ENCODE results near the gene GSDMA.
"Not testable (repeated sequence)": the region's sequence is repeated elsewhere in the genome, so short reads cannot be mapped to it uniquely, and the experiment has no call there.

GSDMA gene

DNA sequence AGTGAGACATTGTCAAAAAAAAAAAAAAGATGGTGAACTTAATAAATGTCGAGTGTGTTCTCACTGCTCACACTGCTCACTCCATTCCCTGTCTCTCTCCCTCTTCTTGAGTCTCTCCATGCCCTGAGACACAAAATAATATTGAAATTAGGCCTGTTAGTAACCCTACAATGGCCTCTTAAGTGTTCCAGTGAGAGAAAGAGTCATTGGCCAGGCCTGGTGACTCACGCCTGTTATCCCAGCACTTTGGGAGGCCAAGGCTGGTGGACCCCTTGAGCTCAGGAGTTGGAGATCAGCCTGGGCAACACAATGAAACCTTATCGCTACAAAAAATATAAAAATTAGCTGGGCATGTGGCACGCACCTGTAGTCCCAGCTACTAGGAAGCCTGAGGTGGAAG is 36.3 kb downstream of the GSDMA start:
- no peak for DNase-seq

DNA sequence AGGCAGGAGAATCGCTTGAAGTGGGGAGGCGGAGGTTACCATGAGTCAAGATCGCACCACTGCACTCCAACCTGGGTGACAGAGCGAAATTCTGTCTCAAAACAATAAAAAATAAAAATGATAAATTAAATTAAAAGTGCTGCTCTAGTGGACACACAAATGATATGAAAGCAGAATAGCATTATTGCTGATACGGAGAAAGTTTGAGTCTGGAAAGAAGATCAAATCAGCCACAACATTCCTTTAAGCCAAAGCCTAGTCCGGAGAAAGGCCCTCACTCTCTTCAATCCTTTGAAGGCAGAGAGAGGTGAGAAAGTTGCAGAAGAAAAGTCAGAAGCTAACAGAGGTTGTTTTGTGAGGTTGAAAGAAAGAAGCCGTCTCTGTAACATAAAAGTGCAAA is 37.4 kb downstream of the GSDMA start:
- no peak for DNase-seq

DNA sequence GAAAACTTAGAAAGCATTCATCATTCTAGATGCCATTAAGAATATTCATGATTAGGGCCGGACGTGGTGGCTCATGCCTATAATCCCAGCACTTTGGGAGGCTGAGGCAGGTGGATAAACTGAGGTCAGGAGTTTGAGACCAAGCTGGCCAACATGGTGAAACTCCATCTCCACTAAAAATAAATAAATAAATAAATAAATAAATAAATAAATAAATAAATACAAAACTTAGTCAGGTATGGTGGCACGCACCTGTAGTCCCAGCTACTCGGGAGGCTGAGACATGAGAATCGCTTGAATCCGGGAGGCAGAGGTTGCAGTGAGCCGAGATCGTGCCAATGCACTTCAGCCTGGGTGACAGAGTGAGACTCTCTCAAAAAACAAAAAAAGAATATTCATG is 38.5 kb downstream of the GSDMA start:
- DNase-seq: not testable (repeated sequence)

DNA sequence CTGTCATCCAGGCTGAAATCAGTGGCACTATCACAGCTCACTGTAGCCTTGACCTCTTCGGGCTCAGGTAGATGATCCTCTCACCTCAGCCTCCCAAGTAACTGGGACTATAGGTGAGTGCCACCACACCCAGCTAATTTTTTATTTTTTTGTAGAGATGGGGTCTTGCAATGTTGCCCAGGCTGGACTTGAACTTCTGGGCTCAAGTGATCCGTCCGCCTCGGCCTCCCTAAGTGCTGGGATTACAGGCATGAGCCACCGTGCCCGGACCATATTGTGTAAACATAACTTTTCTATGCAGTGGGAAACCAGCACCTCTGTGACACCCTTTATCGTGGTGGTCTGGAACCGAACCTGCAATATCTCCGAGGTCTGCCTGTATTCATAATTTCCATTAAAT is 41.3 kb downstream of the GSDMA start:
- DNase-seq: no peak

DNA sequence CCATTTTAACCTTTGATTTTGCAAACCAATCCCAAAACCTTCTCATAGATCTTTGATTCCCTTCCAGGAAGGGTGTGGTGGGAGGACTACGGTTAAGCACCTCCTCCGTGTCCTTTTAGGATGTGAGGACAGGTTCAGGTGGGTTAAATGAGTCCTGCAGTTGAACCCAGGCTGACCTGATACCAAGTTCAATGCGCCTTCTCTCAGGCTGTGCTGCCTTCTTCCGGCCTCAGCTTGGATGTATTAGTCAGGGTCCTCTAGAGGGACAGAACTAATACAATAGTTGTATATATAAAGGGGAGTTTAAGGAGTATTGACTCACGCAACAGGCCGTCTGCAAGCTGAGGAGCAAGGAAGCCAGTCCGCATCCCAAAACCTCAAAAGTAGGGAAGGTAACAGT is 41.9 kb downstream of the GSDMA start:
- no peak for DNase-seq

DNA sequence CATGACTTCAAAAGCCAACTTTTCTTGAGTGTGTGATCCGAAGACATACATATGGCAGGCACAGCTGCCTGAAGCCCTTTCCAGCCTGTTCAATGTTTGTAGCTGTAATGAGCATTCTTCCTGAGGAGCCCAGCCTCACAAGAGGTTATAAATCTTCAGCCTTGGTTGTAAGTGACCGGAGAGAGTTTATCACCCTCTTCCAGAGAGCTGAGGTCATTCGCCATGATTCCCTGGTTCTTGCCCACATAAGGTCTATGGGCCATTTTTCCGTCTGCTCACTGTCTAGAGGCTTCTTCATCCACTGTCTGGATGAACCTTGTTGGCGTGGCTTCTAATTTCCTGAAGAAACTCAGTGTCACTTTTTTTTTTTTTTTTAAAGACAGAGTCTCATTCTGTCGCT is 42.7 kb downstream of the GSDMA start:
- DNase-seq: no peak

DNA sequence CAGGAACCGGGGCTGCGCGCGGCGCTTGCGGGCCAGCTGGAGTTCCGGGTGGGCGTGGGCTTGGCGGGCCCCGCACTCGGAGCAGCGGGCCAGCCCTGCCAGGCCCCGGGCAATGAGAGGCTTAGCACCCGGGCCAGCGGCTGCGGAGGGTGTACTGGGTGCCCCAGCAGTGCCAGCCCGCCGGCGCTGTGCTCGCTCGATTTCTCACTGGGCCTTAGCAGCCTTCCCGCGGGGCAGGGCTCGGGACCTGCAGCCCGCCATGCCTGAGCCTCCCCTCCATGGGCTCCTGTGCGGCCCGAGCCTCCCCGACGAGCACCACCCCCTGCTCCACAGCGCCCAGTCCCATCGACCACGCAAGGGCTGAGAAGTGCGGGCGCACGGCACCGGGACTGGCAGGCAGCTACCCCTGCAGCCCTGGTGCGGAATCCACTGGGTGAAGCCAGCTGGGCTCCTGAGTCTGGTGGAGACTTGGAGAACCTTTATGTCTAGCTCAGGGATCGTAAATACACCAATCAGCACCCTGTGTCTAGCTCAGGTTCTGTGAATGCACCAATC is 48.2 kb downstream of the GSDMA start:
- DNase-seq: not testable (repeated sequence)

DNA sequence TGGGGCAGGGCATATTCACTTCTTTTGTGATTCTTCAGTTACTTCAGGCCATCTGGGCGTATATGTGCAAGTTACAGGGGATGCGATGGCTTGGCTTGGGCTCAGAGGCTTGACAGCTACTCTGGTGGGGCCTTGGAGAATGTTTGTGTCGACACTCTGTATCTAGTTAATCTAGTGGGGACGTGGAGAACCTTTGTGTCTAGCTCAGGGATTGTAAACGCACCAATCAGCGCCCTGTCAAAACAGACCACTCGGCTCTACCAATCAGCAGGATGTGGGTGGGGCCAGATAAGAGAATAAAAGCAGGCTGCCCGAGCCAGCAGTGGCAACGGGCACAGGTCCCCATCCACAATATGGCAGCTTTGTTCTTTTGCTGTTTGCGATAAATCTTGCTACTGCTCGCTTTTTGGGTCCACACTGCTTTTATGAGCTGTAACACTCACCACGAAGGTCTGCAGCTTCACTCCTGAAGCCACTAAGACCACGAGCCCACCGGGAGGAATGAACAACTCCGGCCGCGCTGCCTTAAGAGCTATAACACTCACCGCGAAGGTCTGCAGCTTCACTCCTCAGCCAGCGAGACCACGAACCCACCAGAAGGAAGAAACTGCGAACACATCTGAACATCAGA is 49.3 kb downstream of the GSDMA start:
- DNase-seq: not testable (repeated sequence)

DNA sequence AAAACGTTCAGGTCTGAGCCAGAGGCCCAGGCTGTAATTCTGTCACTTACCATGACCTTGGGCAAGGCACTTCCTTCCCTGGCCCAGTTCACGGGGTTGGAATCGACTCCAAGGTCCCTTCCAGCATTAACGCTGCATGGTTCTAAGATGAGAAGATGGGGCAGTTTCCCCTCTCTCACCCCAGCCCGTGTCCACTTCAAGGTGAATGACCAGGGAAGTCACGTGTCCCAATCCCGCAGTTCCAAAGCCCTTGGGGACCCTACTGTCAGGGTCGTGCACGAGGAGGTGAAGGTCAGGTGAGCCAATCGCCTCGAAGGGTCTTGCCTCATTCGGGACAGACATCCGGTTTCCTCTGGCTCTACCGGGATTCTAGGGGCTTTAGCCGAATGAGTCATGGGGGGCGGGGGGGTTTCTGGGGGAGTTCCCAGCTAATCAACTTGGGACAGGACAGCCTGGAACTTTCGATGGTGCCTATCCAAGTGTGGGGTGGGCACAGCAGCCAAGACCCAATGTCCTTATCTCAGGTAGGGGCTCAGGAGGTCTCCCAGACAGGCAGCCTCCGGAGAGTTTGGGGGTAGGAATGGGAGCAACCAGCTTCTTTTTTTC is 51.7 kb downstream of the GSDMA start:
- DNase-seq: no peak

DNA sequence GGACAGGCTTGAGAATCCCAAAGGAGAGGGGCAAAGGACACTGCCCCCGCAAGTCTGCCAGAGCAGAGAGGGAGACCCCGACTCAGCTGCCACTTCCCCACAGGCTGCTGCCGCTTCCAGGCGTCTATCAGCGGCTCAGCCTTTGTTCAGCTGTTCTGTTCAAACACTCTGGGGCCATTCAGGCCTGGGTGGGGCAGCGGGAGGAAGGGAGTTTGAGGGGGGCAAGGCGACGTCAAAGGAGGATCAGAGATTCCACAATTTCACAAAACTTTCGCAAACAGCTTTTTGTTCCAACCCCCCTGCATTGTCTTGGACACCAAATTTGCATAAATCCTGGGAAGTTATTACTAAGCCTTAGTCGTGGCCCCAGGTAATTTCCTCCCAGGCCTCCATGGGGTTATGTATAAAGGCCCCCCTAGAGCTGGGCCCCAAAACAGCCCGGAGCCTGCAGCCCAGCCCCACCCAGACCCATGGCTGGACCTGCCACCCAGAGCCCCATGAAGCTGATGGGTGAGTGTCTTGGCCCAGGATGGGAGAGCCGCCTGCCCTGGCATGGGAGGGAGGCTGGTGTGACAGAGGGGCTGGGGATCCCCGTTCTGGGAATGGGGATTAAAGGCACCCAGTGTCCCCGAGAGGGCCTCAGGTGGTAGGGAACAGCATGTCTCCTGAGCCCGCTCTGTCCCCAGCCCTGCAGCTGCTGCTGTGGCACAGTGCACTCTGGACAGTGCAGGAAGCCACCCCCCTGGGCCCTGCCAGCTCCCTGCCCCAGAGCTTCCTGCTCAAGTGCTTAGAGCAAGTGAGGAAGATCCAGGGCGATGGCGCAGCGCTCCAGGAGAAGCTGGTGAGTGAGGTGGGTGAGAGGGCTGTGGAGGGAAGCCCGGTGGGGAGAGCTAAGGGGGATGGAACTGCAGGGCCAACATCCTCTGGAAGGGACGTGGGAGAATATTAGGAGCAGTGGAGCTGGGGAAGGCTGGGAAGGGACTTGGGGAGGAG is 52.5 kb downstream of the GSDMA start, which contains the start of gene CSF3:
Gene CSF3, plus strand, starts transcription at position 436 of the 993 bp plus-strand sequence. Its CDS starts 35 bp downstream, at position 471.
- DNase-seq: no peak

DNA sequence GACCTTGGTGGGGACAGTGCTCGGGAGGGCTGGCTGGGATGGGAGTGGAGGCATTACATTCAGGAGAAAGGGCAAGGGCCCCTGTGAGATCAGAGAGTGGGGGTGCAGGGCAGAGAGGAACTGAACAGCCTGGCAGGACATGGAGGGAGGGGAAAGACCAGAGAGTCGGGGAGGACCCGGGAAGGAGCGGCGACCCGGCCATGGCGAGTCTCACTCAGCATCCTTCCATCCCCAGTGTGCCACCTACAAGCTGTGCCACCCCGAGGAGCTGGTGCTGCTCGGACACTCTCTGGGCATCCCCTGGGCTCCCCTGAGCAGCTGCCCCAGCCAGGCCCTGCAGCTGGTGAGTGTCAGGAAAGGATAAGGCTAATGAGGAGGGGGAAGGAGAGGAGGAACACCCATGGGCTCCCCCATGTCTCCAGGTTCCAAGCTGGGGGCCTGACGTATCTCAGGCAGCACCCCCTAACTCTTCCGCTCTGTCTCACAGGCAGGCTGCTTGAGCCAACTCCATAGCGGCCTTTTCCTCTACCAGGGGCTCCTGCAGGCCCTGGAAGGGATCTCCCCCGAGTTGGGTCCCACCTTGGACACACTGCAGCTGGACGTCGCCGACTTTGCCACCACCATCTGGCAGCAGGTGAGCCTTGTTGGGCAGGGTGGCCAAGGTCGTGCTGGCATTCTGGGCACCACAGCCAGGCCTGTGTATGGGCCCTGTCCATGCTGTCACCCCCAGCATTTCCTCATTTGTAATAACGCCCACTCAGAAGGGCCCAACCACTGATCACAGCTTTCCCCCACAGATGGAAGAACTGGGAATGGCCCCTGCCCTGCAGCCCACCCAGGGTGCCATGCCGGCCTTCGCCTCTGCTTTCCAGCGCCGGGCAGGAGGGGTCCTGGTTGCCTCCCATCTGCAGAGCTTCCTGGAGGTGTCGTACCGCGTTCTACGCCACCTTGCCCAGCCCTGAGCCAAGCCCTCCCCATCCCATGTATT is 53.5 kb downstream of the GSDMA start:
- DNase-seq: no peak

DNA sequence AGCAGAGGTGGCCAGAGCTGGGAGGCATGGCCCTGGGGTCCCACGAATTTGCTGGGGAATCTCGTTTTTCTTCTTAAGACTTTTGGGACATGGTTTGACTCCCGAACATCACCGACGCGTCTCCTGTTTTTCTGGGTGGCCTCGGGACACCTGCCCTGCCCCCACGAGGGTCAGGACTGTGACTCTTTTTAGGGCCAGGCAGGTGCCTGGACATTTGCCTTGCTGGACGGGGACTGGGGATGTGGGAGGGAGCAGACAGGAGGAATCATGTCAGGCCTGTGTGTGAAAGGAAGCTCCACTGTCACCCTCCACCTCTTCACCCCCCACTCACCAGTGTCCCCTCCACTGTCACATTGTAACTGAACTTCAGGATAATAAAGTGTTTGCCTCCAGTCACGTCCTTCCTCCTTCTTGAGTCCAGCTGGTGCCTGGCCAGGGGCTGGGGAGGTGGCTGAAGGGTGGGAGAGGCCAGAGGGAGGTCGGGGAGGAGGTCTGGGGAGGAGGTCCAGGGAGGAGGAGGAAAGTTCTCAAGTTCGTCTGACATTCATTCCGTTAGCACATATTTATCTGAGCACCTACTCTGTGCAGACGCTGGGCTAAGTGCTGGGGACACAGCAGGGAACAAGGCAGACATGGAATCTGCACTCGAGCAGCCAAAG is 54.7 kb downstream of the GSDMA start:
- DNase-seq: no peak

DNA sequence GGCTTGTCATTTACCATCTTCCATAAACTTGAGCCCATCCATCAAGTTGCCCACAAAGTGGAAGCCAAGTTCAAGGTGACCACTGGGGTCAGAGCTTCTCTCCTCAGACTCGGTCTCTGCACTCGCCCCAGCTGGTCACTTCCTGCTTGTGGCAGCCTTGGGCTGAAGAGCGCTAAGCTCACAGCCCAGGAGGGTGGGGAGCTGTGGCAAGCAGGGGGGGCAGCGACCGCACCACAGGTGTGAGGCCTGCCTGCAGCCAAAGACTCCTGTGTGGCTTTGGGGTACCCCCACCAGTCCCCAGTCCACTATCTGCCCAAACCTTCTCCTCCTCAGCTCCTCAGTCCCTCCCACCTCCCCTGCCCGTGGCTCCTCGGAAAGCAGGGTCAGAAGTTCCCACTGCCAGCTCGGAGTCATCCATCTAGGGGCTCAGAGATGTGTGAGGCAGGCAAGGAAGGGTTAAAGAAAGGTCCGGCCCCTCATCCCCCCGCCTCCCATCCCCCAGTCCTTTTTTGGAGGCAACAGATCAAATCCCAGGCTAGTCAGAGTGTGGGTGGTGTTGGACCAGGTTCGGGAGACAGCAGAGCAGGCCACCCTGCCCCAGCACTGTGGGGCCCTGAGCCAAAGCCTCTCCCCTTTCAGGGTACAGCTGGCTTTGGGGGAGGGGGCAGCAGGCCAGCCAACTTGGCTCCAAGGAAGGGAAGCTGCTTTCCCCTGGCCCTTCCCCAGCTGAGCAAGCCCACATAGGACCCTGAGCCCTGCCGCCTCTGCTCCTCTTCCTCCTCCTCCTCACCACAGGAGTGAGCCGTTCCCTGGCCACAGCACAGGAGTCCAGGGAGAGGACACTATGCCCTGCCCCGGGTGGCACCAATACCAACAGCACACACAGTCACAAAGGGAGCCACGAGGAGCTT is 55.7 kb downstream of the GSDMA start:
- DNase-seq: no peak

DNA sequence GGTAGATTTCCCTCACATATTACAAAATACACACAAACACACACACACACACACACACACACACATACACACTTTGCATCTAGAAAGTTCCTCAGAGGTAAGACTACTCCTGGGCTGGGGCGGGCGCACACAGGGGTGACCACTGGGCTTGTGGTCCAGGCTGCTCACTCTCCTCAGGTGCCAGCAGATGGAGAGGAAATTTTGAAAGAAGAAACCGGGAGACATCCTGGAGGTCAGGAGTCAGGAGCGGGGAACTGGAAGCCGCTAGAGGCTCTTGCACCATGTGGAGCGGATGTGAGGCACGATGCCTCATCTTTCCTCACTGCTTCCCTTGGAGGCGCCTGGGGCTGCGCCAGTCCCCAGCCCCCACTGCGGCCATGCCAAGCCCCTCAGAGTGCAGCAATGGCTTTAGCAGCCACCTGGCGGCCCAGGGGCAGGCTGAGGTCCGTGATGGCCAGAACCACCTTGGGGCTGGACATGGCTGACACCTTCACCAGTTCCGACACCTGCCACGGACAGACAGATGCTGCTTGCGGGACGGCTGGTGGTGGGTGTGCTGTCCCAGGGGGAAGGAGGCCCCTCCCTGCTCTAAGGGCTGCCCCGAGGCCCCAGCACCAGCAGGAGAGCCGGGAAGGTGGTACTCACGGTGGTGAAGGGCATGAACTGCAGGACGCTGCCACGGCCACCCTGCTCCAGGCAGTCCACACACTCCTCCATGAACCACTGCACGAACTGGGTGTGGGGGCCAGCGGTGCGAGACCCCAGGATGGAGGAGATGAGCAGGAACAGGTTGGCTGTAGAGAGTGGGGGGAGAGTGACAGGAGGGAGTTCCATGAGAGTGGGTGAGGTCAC is 56.6 kb downstream of the GSDMA start:
- no peak for DNase-seq

DNA sequence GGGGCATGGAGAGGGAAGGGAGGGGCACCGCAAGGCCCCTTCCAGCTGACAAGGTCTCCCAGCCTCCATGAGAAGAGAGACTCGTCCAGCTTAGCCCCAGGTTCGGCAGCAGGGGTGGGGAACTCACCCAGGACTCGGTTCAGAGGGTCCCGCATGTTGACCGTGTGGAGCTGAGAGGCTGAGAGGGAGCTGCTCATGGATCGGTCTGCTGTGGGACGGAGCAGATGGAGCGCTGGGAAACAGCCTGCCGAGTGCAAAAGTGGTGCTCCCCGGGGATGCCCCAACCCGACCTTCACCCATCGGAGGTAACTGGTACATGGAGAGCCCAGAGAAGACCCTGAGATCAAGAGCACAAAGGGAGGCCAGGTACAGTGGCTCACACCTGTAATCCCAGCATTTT is 57.3 kb downstream of the GSDMA start:
- no peak for DNase-seq

DNA sequence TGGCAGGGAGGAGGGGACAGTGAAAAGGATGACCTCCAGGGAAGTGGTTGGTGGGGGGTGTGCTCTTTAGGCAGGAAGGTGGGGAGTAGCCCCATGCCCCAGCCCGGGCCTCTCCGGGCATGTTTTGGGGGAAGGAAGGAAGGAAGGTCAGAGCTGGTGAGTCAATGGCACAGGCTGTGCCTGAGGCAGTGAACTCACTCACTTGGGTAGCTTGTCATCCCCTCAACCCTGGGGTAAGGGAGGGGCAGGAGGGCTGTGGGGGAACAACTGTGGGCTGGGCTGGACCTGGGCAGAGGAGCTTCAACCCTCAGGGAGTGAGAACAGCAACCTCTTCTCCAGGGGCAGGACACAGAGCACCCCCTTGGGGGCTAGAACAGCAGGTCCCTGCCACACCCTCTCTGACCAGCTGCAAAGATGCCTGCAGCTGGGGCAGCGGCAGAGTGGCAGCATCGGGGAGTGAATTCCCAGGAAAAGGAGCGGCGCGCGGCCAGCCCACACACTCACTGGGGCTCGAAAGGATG is 58.7 kb downstream of the GSDMA start:
- DNase-seq: no peak

DNA sequence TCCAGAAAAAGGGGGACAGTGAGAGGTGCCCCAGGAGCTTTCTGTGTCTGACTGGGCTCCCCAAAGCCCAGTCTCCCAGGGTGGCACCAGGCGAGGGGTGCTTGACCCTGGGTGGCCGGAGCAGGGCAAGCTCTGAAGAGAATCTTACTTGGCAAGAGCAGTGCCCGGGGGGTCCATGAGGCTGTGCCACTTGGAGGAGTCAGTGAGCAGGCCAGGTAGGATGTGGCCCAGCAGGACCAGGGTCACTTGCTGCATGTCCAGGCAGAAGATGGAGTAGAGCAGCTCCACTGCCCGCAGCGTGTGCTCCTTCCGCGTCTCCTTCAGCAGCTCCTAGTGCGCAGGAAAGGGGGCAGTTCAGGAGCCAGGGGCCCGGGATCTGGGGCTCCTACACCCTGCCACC is 59.7 kb downstream of the GSDMA start:
- no peak for DNase-seq

DNA sequence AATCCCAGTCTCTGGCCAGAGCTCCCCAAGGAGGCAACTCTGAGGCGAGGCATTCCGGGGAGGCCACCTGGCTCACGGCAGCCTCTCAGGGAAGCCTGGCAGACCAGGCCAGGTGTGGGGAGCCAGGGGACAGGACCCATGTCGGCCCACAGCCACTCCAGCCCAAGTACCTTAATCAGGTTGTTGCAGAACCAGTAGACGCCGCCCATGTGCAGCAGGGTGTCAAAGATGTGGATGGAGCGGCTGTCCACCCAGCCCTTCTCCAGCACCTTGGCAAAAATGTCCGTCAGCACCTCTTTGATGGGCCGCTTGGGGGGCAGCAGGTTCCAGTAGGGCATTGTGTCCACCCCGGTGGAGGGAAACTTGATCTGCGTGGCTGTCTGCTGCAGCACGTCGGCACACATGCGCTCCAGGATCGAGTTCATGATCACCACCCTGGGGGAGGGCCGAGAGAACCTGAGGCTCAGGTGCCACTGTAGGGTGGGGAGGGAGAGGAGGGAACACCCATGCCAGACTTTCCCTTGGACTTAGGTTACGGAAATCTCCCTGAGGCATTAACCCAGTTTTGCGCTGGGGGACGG is 60.2 kb downstream of the GSDMA start:
- no peak for DNase-seq

Data from NCI-H2171 (cell line).